GM23338 (cell line): ENCODE measurements around the gene MME. TPM values are rescaled to one million over a fixed set of nuclear protein-coding genes. Genes with fewer than 3 reads are reported as not detected.

Experiments
- ATAC-seq: fragments of 200-7000 bp; cut with Tn5 transposase; 3 replicates; pipeline ENCODE4 v1.9.1; 2020
- DNase-seq: peaks from one replicate; pipeline ENCODE4 v3.0.0-alpha.2; 2015; ENCODE audit warnings: low spot score
- H2AFZ ChIP-seq: fragments of 200-600 bp; sonication (generic); 2 replicates; pipeline ENCODE4 v1.8.0; 2016; ENCODE audit warnings: antibody characterized with exemption, mild to moderate bottlenecking, moderate library complexity
- H3F3A ChIP-seq: fragments of 200-600 bp; sonication (generic); replicated peaks from 2 replicates; pipeline ENCODE4 v1.8.0; 2017; ENCODE audit warnings: antibody characterized with exemption, mixed run types, low read depth
- H3K27ac ChIP-seq: fragments of 200-600 bp; sonication (generic); 2 replicates; pipeline ENCODE4 v1.6.1; 2016; ENCODE audit warnings: low read depth
- H3K27me3 ChIP-seq: fragments of 200-600 bp; sonication (generic); 2 replicates; pipeline ENCODE4 v1.8.0; 2016; ENCODE audit warnings: mild to moderate bottlenecking, mixed run types, moderate library complexity; ENCODE audit not compliant: insufficient read depth
- H3K36me3 ChIP-seq: fragments of 200-600 bp; sonication (generic); 2 replicates; pipeline ENCODE4 v1.8.0; 2016; ENCODE audit warnings: mild to moderate bottlenecking; ENCODE audit not compliant: insufficient read depth
- H3K4me1 ChIP-seq: fragments of 200-600 bp; sonication (generic); 2 replicates; pipeline ENCODE4 v1.8.0; 2016; ENCODE audit warnings: mild to moderate bottlenecking, moderate library complexity; ENCODE audit not compliant: insufficient read depth
- H3K4me2 ChIP-seq: fragments of 200-600 bp; sonication (generic); 2 replicates; pipeline ENCODE4 v1.7.1; 2017; ENCODE audit warnings: mixed run types
- H3K4me3 ChIP-seq: fragments of 200-600 bp; sonication (generic); 2 replicates; pipeline ENCODE4 v1.6.1; 2016; ENCODE audit warnings: mixed run types
- H3K79me2 ChIP-seq: fragments of 200-600 bp; sonication (generic); replicated peaks from 2 replicates; pipeline ENCODE4 v1.8.0; 2017; ENCODE audit warnings: mild to moderate bottlenecking; ENCODE audit not compliant: insufficient read depth
- H3K9me2 ChIP-seq: fragments of 200-600 bp; sonication (generic); 2 replicates; pipeline ENCODE4 v1.8.0; 2017; ENCODE audit not compliant: insufficient read depth
- H4K20me1 ChIP-seq: fragments of 200-600 bp; sonication (generic); replicated peaks from 2 replicates; pipeline ENCODE4 v1.8.0; 2017; ENCODE audit warnings: mild to moderate bottlenecking; ENCODE audit not compliant: insufficient read depth
- H3K27ac Mint-ChIP-seq: 2 replicates; pipeline ENCODE4 v1.8.0; 2020; ENCODE audit warnings: inconsistent platforms, mild to moderate bottlenecking, moderate library complexity, mixed read lengths
- H3K27me3 Mint-ChIP-seq: 3 replicates; pipeline ENCODE4 v1.8.0; 2022; ENCODE audit warnings: low read depth, mild to moderate bottlenecking, moderate library complexity, mixed read lengths, inconsistent platforms; ENCODE audit not compliant: insufficient read depth, poor library complexity
- H3K36me3 Mint-ChIP-seq: 3 replicates; pipeline ENCODE4 v1.8.0; 2021; ENCODE audit warnings: low read depth, mild to moderate bottlenecking, inconsistent platforms, moderate library complexity, mixed read lengths
- H3K4me1 Mint-ChIP-seq: 3 replicates; pipeline ENCODE4 v1.8.0; 2020; ENCODE audit warnings: mild to moderate bottlenecking, inconsistent platforms, mixed read lengths
- H3K4me3 Mint-ChIP-seq: 3 replicates; pipeline ENCODE4 v1.8.0; 2021; ENCODE audit warnings: moderate library complexity, mild to moderate bottlenecking, inconsistent platforms, mixed read lengths
- H3K9me3 Mint-ChIP-seq: 3 replicates; pipeline ENCODE4 v1.8.0; 2020; ENCODE audit warnings: moderate library complexity, mild to moderate bottlenecking, inconsistent platforms, mixed read lengths
- CREB1 ChIP-seq: fragments of 250-450 bp; sonication (Bioruptor Pico); IDR thresholded peaks from 2 replicates; pipeline ENCODE4 v1.5.0; 2020; ENCODE audit warnings: low read depth, mild to moderate bottlenecking, moderate library complexity
- CTCF ChIP-seq, 2 experiments: fragments of 200-600 bp in 1 of 2; sonication (generic) in 1 of 2; conservative IDR thresholded peaks; 2 replicates each; pipeline versions ENCODE4 v1.5.1 to v1.6.1; 2016 to 2017; ENCODE audit warnings: antibody characterized with exemption in 2 of 2, low read depth in 2 of 2, mild to moderate bottlenecking in 2 of 2, moderate library complexity in 1 of 2
- JUNB ChIP-seq: IDR thresholded peaks from one replicate; pipeline ENCODE4 v1.6.1; 2016; ENCODE audit warnings: antibody characterized with exemption; ENCODE audit not compliant: unreplicated experiment
- POLR2AphosphoS5 ChIP-seq: IDR thresholded peaks from 2 replicates; pipeline ENCODE4 v1.6.1; 2016; ENCODE audit warnings: antibody characterized with exemption, low read depth
- ZNF331 ChIP-seq: fragments of 250-450 bp; sonication (Bioruptor Pico); IDR thresholded peaks from 2 replicates; pipeline ENCODE4 v1.5.0; 2020; ENCODE audit warnings: low read depth, mild to moderate bottlenecking, moderate library complexity
- polyA plus RNA-seq: library from polyadenylated mRNA; unstranded; fragments of >200 nt; fragmentation: Nextera tagmentation; extraction: Ambion mirVana; gene quantifications from 2 replicates; pipeline ENCODE4 v1.2.1, GENCODE V29; 2016
- total RNA-seq: library from RNA; depleted of rRNA; stranded (reverse); fragments of >200 nt; shearing (Covaris generic); gene quantifications from 2 replicates; pipeline ENCODE4 v1.2.3, GENCODE V29; 2014
- TF ChIP-seq, protein P1 (sequence below): fragments of 250-450 bp; sonication (Bioruptor Pico); IDR thresholded peaks from 2 replicates; pipeline ENCODE4 v1.5.0; 2020; ENCODE audit warnings: mild to moderate bottlenecking, moderate library complexity

MME gene
- total and polyA plus RNA-seq, 2 experiments from 2014 or later = 15.2 to 76.7 TPM

DNA sequence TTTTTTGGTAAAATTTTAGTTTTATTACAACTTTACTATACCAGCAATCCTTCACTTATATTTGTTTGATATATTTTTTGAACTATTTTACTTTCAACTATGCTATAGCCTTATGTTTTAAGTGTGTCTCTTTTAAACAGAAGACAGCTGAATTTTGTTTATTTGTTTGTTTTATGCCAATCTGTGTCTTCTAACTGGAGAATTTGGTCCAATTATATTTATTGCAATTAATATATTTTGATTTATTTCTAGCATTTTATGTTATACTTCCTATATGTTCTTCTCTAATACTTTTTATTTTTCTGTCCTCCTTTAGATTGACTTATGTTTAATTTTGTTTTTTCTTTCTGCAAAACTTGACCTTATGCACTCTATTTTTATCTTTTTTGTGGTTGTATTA is 4.9 kb upstream of the MME start:
- Mint-ChIP-seq H3K9me3 (peaks cover 9% of the 10 kb centered on the region; the same call in 2 of the 3 replicates), H3K4me1 (peaks cover 6% of the 10 kb centered on the region), H3K36me3 (no peaks in the 10 kb centered on the region; the same call in 2 of the 3 replicates), H3K27me3 (peaks cover 9% of the 10 kb centered on the region), H3K27ac (no peak overlapping the region), H3K4me3 (no peak overlapping the region)
- Histone ChIP-seq H3K4me2 (no peak overlapping the region), H3F3A (no peaks in the 10 kb centered on the region; the same call in 1 of the 2 replicates), H2AFZ (no peak overlapping the region), H3K4me3 (no peak overlapping the region), H3K36me3 (no peaks in the 10 kb centered on the region), H4K20me1 (no peaks in the 10 kb centered on the region), H3K79me2 (no peaks in the 10 kb centered on the region), H3K9me2 (no peaks in the 10 kb centered on the region), H3K27me3 (no peaks in the 10 kb centered on the region), H3K27ac (no peak overlapping the region), H3K4me1 (peaks cover 11% of the 10 kb centered on the region)
- TF ChIP-seq ZNF331 (CRISPR knock-in tag) (no peak), CREB1 (no peak), JUNB (no peak), POLR2AphosphoS5 (no peak), CTCF (conservative IDR thresholded peaks at IDR 0.05; ENCODE audit: low read depth in 2 of 2) (no peak)
- TF ChIP-seq, protein P1, sequence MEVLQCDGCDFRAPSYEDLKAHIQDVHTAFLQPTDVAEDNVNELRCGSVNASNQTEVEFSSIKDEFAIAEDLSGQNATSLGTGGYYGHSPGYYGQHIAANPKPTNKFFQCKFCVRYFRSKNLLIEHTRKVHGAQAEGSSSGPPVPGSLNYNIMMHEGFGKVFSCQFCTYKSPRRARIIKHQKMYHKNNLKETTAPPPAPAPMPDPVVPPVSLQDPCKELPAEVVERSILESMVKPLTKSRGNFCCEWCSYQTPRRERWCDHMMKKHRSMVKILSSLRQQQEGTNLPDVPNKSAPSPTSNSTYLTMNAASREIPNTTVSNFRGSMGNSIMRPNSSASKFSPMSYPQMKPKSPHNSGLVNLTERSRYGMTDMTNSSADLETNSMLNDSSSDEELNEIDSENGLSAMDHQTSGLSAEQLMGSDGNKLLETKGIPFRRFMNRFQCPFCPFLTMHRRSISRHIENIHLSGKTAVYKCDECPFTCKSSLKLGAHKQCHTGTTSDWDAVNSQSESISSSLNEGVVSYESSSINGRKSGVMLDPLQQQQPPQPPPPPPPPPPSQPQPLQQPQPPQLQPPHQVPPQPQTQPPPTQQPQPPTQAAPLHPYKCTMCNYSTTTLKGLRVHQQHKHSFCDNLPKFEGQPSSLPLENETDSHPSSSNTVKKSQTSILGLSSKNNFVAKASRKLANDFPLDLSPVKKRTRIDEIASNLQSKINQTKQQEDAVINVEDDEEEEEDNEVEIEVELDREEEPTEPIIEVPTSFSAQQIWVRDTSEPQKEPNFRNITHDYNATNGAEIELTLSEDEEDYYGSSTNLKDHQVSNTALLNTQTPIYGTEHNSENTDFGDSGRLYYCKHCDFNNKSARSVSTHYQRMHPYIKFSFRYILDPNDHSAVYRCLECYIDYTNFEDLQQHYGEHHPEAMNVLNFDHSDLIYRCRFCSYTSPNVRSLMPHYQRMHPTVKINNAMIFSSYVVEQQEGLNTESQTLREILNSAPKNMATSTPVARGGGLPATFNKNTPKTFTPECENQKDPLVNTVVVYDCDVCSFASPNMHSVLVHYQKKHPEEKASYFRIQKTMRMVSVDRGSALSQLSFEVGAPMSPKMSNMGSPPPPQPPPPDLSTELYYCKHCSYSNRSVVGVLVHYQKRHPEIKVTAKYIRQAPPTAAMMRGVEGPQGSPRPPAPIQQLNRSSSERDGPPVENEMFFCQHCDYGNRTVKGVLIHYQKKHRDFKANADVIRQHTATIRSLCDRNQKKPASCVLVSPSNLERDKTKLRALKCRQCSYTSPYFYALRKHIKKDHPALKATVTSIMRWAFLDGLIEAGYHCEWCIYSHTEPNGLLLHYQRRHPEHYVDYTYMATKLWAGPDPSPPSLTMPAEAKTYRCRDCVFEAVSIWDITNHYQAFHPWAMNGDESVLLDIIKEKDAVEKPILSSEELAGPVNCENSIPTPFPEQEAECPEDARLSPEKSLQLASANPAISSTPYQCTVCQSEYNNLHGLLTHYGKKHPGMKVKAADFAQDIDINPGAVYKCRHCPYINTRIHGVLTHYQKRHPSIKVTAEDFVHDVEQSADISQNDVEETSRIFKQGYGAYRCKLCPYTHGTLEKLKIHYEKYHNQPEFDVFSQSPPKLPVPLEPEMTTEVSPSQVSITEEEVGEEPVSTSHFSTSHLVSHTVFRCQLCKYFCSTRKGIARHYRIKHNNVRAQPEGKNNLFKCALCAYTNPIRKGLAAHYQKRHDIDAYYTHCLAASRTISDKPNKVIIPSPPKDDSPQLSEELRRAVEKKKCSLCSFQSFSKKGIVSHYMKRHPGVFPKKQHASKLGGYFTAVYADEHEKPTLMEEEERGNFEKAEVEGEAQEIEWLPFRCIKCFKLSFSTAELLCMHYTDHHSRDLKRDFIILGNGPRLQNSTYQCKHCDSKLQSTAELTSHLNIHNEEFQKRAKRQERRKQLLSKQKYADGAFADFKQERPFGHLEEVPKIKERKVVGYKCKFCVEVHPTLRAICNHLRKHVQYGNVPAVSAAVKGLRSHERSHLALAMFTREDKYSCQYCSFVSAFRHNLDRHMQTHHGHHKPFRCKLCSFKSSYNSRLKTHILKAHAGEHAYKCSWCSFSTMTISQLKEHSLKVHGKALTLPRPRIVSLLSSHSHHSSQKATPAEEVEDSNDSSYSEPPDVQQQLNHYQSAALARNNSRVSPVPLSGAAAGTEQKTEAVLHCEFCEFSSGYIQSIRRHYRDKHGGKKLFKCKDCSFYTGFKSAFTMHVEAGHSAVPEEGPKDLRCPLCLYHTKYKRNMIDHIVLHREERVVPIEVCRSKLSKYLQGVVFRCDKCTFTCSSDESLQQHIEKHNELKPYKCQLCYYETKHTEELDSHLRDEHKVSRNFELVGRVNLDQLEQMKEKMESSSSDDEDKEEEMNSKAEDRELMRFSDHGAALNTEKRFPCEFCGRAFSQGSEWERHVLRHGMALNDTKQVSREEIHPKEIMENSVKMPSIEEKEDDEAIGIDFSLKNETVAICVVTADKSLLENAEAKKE = no peak
- no peak for ATAC-seq
- no peak for DNase-seq
